HepG2 (cell line): ENCODE results near the gene MPST. TPM values are rescaled to one million over a fixed set of nuclear protein-coding genes. Genes with fewer than 3 reads are reported as not detected.
A peak's percentile ranks its signal among the peaks of the same experiment; 100 is the strongest.

Experiments
- CBX5 ChIP-seq: sonication (generic); formaldehyde crosslinking; IDR thresholded peaks from 2 replicates; pipeline ENCODE4 v1.4.0; 2020; ENCODE audit warnings: missing genetic modification reagents, borderline replicate concordance
- DPF2 ChIP-seq: sonication (generic); formaldehyde crosslinking; IDR thresholded peaks from 2 replicates; pipeline ENCODE4 v1.4.0; 2020; ENCODE audit warnings: mild to moderate bottlenecking, low read depth, missing genetic modification reagents, borderline replicate concordance
- ETV5 ChIP-seq: IDR thresholded peaks from 2 replicates; pipeline ENCODE4 v1.6.1; 2018; ENCODE audit warnings: missing biosample characterization, missing genetic modification reagents, inconsistent platforms, borderline replicate concordance
- FOXA3 ChIP-seq: IDR thresholded peaks from 2 replicates; pipeline ENCODE4 v1.6.1; 2016; ENCODE audit warnings: missing genetic modification reagents, missing compliant biosample characterization
- IRX3 ChIP-seq: sonication (generic); formaldehyde crosslinking; IDR thresholded peaks from 2 replicates; pipeline ENCODE4 v1.8.1; 2023; ENCODE audit warnings: mild to moderate bottlenecking, low read depth, missing genetic modification reagents, borderline replicate concordance
- KDM1A ChIP-seq: IDR thresholded peaks from 2 replicates; pipeline ENCODE4 v1.6.1; 2016; ENCODE audit warnings: missing compliant biosample characterization
- NCOA2 ChIP-seq: sonication (generic); formaldehyde crosslinking; IDR thresholded peaks from 2 replicates; pipeline ENCODE4 v1.8.0; 2022; ENCODE audit warnings: inconsistent platforms
- RXRA ChIP-seq: sonication (generic); formaldehyde crosslinking; IDR thresholded peaks from 2 replicates; pipeline ENCODE4 v1.5.1; 2020; ENCODE audit warnings: missing genetic modification reagents
- ZFP37 ChIP-seq: sonication (generic); formaldehyde crosslinking; IDR thresholded peaks from 2 replicates; pipeline ENCODE4 v1.4.0; 2020; ENCODE audit warnings: missing genetic modification reagents, borderline replicate concordance
- ZKSCAN8 ChIP-seq: IDR thresholded peaks from 2 replicates; pipeline ENCODE4 v1.6.1; 2016; ENCODE audit warnings: borderline replicate concordance, missing genetic modification reagents, missing compliant biosample characterization
- ZNF292 ChIP-seq: sonication (generic); formaldehyde crosslinking; IDR thresholded peaks from 2 replicates; pipeline ENCODE4 v1.8.1; 2022; ENCODE audit warnings: mild to moderate bottlenecking, low read depth, missing genetic modification reagents, borderline replicate concordance
- ZNF30 ChIP-seq: sonication (generic); formaldehyde crosslinking; IDR thresholded peaks from 2 replicates; pipeline ENCODE4 v1.5.0; 2020; ENCODE audit warnings: mild to moderate bottlenecking, missing genetic modification reagents
- ZNF337 ChIP-seq: sonication (generic); formaldehyde crosslinking; IDR thresholded peaks from 2 replicates; pipeline ENCODE4 v1.5.1; 2020; ENCODE audit warnings: missing genetic modification reagents, low read depth, mild to moderate bottlenecking, borderline replicate concordance
- ZNF614 ChIP-seq: IDR thresholded peaks from 2 replicates; pipeline ENCODE4 v1.6.1; 2018; ENCODE audit warnings: missing biosample characterization, missing genetic modification reagents, inconsistent platforms, borderline replicate concordance
- polyA plus RNA-seq, 8 experiments: library from polyadenylated mRNA; depleted of rRNA in 3 of 8; stranded (reverse) in 7 of 8; unstranded in 1 of 8; fragments of >200 nt; fragmentation: Illumina TruSeq in 4 of 8; extraction: Trizol in 4 of 8; gene quantifications; 2 replicates each; pipeline versions ENCODE4 v1.2.1 to v1.2.3, GENCODE V29; 2011 to 2016; ENCODE audit warnings: low read depth in 4 of 8, missing spikeins in 1 of 8, mixed read lengths in 1 of 8; ENCODE audit not compliant: insufficient read depth in 1 of 8
- total RNA-seq, 5 experiments: library from RNA; depleted of rRNA; stranded (reverse); fragments of >200 nt; fragmentation: Illumina TruSeq; extraction: Trizol; gene quantifications; 2 replicates each; pipeline ENCODE4 v1.2.3, GENCODE V29; 2016; ENCODE audit warnings: low read depth in 1 of 5
- TF ChIP-seq, protein P1 (sequence below): sonication (generic); formaldehyde crosslinking; IDR thresholded peaks from 2 replicates; pipeline ENCODE4 v1.4.0; 2020; ENCODE audit warnings: mild to moderate bottlenecking, missing genetic modification reagents
- TF ChIP-seq, protein P2 (sequence below), 2 experiments: fragments of 450-650 bp in 1 of 2; sonication (generic) in 1 of 2; formaldehyde crosslinking in 1 of 2; IDR thresholded peaks; 2 replicates each; pipeline versions ENCODE4 v1.6.1 to v1.8.0; 2016 to 2022; ENCODE audit warnings: antibody characterized with exemption in 1 of 2, mild to moderate bottlenecking in 1 of 2, missing genetic modification reagents in 1 of 2

Gene MPST
- total and polyA plus RNA-seq, 2 of the 13 experiments (the other 11 are each of a cell fraction or from before 2014, with no cell fraction given), result 133 to 141 TPM

DNA sequence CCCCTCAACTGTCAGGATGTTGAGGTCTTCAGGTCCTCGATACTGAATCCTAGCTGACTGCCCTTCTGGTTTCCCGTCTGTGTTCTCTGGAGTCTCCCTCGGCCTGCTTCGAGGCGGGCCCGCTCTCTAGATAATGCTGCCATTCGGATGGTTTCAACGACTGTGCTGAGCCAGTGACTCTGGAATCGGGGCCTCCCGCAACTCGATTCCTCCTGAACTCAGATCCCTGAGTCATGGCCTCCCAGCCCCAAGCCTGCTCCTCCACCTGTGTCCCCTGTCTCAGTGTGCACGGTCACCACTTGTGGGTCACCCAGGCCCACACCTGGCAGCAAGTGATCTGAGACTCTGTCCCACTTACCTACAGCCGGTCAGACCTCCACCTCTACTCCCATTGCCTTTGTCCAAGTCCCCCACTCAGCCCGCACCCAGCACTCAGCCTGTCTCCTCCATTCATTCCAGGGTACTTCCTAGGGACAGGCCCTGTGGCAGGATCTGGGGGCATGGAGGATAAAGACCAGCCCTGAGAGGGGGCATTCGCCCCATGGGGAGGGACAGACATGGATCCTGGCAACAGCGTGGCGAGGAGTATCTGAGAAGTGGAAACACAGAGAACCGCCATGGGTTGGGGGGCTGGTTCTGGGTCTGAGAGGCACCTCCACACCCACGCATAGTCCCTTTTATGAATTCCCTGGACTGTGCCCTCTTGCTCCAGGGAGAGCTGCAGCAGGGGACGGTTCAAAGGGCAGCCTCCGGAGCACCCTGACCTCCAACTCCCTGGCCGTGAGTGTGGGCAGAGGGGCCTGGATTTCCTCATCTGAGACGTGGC lies 14.3 kb downstream of the MPST start (continued):
- TF ChIP-seq CBX5 (CRISPR knock-in tag) (peak; percentile 30; the same call in 1 of the 2 replicates), DPF2 (CRISPR knock-in tag) (0 out of 2 replicates have a peak, but pooled peaks have one; percentile 47), FOXA3 (CRISPR knock-in tag) (peak; percentile 55; the same call in 1 of the 2 replicates), IRX3 (CRISPR knock-in tag) (no peak), ZFP37 (CRISPR knock-in tag) (peak; percentile 18; the same call in 1 of the 2 replicates), KDM1A (CRISPR knock-in tag) (0 out of 2 replicates have a peak, but pooled peaks have one; percentile 11), NCOA2 (peak; percentile 64), ZNF292 (CRISPR knock-in tag) (peak; percentile 61; the same call in 1 of the 2 replicates), ZKSCAN8 (CRISPR knock-in tag) (no peak), ETV5 (CRISPR knock-in tag) (peak; percentile 67; the same call in 1 of the 2 replicates), ZNF30 (CRISPR knock-in tag) (no peak), ZNF614 (CRISPR knock-in tag) (peak; percentile 26; the same call in 1 of the 2 replicates), ZNF337 (CRISPR knock-in tag) (no peak), RXRA (peak; percentile 74; the same call in 1 of the 2 replicates)
- TF ChIP-seq, protein P1, sequence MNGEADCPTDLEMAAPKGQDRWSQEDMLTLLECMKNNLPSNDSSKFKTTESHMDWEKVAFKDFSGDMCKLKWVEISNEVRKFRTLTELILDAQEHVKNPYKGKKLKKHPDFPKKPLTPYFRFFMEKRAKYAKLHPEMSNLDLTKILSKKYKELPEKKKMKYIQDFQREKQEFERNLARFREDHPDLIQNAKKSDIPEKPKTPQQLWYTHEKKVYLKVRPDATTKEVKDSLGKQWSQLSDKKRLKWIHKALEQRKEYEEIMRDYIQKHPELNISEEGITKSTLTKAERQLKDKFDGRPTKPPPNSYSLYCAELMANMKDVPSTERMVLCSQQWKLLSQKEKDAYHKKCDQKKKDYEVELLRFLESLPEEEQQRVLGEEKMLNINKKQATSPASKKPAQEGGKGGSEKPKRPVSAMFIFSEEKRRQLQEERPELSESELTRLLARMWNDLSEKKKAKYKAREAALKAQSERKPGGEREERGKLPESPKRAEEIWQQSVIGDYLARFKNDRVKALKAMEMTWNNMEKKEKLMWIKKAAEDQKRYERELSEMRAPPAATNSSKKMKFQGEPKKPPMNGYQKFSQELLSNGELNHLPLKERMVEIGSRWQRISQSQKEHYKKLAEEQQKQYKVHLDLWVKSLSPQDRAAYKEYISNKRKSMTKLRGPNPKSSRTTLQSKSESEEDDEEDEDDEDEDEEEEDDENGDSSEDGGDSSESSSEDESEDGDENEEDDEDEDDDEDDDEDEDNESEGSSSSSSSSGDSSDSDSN (CRISPR knock-in tag), result peak; percentile 38
- TF ChIP-seq, protein P2, sequence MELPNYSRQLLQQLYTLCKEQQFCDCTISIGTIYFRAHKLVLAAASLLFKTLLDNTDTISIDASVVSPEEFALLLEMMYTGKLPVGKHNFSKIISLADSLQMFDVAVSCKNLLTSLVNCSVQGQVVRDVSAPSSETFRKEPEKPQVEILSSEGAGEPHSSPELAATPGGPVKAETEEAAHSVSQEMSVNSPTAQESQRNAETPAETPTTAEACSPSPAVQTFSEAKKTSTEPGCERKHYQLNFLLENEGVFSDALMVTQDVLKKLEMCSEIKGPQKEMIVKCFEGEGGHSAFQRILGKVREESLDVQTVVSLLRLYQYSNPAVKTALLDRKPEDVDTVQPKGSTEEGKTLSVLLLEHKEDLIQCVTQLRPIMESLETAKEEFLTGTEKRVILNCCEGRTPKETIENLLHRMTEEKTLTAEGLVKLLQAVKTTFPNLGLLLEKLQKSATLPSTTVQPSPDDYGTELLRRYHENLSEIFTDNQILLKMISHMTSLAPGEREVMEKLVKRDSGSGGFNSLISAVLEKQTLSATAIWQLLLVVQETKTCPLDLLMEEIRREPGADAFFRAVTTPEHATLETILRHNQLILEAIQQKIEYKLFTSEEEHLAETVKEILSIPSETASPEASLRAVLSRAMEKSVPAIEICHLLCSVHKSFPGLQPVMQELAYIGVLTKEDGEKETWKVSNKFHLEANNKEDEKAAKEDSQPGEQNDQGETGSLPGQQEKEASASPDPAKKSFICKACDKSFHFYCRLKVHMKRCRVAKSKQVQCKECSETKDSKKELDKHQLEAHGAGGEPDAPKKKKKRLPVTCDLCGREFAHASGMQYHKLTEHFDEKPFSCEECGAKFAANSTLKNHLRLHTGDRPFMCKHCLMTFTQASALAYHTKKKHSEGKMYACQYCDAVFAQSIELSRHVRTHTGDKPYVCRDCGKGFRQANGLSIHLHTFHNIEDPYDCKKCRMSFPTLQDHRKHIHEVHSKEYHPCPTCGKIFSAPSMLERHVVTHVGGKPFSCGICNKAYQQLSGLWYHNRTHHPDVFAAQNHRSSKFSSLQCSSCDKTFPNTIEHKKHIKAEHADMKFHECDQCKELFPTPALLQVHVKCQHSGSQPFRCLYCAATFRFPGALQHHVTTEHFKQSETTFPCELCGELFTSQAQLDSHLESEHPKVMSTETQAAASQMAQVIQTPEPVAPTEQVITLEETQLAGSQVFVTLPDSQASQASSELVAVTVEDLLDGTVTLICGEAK (IDR thresholded peaks at IDR 0.05), result no peak
- TF ChIP-seq, protein P2 (CRISPR knock-in tag; IDR thresholded peaks at IDR 0.05), result no peak
